NCI-H2227 (cell line): ENCODE measurements around the gene SLC25A43.
A peak's percentile ranks its signal among the peaks of the same experiment; 100 is the strongest.
"Not testable (repeated sequence)": the region's sequence is repeated elsewhere in the genome, so short reads cannot be mapped to it uniquely, and the experiment has no call there.

ENCODE experiments used
- DNase-seq: peaks from one replicate; lab custom pipeline; 2025; ENCODE audit not compliant: unreplicated experiment; lab: John Stamatoyannopoulos, UW

SLC25A43 gene

GRCh38 chrX:119467842-119468550 is 68.9 kb downstream of the SLC25A43 start, which contains the start of gene SLC25A5:
TSS of gene SLC25A5 (plus strand) at chrX:119468444. CDS start at chrX:119468516, 72 bp downstream.
- peak; percentile 94 for DNase-seq

DNA sequence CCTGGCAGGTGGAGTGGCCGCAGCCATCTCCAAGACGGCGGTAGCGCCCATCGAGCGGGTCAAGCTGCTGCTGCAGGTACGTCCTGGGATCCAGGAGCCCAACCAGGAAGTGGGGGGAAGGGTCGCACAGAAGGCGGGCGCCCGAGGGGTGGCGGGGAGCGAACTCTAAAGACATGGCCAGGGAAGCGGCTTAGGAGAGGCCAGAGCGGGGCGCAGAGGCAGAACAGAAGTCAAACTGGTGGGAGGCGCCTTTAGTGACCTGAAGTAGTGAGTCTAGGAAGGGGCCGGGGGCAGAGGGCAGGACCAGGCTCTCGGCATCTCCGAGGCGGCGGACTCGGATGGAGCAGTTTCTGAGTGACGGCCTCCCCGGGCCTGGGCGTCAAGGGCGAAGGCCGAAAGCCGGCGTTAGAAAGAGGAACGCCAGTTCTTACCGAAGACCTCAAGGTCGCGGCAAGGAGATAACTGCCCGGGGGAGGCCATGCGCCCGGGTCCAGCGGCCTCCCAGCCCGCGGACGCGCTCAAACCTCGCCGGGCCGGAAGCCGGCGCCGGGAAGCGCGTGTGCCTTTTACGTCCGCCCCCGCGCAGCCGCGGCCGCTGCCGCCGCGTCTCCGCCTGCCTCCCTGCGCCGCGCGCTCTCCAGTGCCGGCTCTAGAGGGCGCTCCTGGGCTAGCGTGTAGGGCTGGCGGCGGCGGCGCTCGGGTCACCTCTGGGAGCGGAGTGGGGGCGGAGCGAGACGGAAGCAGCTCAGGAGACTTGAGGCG is 69.6 kb downstream of the SLC25A43 start:
- peak; percentile 96 for DNase-seq

DNA sequence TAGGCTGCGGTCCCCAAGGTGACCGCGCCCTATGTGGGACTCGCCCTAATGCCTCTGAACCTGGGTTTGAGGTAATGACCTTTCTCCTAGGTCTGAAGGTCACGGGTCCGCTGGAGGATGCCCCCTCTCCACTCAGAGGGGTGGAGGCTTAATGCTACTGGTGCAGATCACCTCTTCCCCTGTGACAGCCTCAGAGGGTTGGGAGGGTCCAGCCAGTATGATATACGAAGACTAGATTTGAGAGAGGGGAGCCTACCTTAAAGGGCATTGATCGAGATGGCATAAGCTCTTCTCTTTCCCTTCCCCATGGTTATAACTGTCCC is 70.1 kb downstream of the SLC25A43 start:
- DNase-seq, result no peak

DNA sequence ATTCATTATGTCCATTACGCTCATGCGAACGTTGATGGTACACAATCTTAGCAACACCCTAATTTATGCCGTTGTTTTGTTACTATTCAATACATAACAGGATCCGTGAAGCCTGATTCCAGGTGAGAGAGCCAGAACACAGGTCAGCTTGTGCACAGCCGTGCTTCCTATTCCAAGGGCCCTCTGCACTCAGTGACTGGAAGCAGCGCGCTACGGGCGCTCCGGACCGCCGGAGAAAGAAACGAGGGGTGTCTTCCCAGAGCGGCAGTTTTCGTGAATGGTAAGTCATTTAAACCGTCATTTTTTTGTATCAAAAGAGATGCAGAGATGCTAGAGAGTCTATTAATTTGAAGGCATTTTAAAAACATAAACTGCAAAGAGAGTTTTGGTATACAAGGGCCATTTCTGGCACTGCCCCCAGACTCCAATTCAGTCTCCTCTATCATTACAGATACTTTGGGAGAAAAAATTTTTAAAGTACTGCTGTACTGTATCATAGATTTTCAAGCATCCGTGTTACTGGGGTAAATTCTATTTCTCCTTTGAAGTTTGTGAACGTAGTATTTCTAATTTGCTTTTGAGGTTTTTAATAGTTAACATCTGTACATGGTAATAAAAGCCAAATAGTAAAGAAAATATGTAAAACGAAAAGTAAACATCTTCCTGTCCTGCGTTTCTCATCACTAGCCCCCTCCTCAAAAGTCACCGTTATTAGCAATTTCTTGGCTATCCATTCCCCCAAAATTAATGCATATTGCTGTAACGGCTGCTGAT is 75.7 kb downstream of the SLC25A43 start:
- DNase-seq, result peak; percentile 37

DNA sequence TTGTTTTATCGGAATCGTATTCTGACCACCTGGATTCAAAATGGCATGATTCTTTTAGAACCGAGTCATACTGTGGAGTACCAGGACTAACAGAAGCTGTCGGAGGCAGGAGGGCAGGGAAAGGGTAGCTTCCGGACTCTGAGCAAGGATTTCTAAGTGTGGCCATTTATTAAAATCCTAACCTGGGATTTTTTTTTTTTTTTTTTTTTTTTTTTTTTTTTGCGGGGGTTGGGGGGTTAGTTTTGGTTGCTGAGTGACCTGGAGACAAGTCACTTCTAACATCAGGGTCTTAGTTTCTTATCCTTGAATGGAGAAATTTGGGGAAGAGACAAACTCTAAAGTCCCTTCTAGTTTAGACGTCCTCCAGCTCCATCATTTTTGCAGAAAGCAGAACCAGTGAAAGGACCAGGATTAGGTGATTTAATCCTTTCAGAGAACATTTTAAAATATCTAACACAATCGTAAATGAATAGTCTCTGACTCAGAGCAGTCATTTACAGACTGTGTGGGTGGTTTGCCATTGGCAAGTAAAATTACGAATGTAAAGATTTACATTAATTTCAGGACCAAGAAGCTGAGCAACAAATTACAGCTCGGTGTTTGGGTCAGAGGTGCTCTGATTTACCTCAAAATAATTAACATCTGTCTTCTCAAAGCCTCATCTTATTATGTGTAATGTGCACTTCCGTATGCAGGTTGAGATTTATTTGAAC is 76.4 kb downstream of the SLC25A43 start:
- peak; percentile 15 for DNase-seq

- no peak for DNase-seq
Observed at GRCh38 chrX:119477812-119478232, 78.7 kb downstream of the SLC25A43 start.

GRCh38 chrX:119478504-119478903 is 79.4 kb downstream of the SLC25A43 start:
- DNase-seq, result no peak

DNA sequence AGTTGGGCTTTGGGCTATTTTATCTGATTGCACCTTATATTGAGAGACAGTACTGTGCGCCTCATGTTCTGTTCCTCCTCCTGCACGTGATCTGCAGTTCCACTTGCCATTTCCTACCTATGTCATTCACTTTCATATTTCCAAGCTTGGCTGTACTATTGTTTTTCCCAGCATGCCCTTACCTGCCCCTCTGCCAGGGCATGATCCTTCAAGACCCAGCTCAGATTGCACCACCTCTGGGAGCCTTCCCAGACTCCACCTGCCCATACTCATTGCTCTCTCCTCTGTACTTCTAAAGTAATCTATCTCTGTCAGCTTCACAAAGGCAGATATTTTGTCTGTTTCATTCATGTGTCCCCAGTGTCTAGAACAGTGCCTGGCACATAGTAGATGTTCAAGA is 80.7 kb downstream of the SLC25A43 start:
- DNase-seq, result no peak

DNA sequence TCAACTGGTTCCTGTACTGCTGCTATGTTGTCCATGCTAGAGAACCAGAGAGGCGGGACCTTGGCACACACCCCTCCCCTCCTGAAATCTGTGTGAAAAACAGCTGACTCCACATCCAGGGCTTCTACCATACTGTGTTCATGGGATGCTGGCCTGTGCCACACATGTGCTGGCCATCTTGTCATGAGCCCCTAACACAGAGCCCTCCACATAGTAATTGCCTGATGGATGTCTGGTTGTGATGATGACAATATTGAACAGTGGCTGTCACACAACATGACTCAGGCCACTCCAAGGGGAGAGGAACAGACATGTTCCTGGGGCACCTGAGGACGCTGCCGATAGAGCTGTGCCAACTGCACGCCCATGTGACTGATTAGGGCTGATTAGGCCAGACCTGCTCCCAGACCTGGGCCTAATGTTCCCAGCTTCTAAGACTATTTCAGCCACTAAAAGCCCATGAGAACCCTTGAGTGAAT is 82.2 kb downstream of the SLC25A43 start:
- no peak for DNase-seq

GRCh38 chrX:119482041-119482440 is 82.9 kb downstream of the SLC25A43 start:
- DNase-seq, result no peak

DNA sequence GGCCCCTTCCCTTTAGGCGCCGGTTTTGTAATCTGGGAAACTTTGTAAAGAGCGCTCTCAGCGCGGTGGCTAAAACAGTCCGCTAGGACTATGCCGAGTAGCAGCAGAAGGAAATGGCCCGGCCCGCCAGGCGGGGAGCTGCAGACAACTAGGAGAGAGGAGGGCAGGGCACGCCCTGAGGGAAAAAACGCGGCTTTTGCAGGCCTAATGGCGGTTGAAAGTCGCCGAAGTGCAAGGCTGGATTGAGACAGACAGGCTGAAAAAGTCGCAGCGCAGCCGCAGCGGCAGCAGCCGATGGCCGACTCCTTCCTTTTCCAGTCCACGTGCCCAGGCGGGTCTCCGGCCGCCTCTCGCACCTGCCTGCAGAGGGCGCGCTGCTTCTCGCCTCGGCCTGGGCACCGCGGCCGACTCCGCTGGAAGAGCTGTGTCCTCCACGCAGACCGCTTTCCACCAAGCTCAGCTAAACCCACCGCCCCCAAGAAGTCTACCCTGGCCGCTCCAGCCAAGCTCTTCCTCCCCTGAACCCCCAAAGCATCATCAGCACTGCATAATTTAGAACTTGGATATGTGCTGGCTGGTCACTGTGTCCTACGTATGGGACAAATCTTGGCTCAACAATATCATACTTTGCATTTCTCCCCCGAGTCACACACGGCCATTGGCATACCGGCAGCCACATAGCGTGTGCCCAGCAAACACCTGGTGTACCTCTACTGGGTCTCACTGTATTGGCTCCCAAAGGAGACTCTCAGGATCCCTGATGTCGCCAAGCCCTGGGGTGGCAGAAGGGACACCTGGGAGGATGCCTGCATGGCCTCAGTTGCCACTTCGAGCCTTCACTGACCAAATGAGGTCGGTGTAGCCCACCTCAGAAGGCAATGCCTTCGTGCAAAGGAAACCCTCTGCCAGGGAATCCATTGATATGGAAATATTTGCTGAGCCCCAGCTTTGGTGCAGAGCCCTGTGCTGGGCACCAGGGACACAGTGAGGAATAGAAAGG is 83.6 kb downstream of the SLC25A43 start:
- DNase-seq, result peak; percentile 88

DNA sequence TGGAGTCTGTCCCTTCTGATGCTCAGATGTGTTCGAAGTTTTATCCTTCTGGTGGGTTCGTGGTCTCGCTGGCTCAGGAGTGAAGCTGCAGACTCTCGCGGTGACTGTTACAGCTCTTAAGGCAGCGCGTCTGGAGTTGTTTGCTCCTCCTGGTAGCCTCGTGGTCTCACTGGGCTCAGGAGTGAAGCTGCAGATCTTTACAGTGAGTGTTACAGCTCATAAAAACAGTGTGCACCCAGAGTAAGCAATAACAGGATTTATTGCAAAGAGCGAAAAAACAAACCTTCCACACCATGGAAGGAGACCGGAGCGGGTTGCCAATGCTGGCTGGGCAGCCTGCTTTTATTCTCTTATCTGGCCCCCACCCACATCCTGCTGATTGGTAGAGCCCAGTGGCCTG is 87.6 kb downstream of the SLC25A43 start:
- no peak for DNase-seq

GRCh38 chrX:119487766-119488165 is 88.6 kb downstream of the SLC25A43 start:
- not testable (repeated sequence) for DNase-seq

GRCh38 chrX:119488749-119489148 is 89.6 kb downstream of the SLC25A43 start:
- peak; percentile 73 for DNase-seq

GRCh38 chrX:119489212-119490074 is 90.3 kb downstream of the SLC25A43 start:
- no peak for DNase-seq

DNA sequence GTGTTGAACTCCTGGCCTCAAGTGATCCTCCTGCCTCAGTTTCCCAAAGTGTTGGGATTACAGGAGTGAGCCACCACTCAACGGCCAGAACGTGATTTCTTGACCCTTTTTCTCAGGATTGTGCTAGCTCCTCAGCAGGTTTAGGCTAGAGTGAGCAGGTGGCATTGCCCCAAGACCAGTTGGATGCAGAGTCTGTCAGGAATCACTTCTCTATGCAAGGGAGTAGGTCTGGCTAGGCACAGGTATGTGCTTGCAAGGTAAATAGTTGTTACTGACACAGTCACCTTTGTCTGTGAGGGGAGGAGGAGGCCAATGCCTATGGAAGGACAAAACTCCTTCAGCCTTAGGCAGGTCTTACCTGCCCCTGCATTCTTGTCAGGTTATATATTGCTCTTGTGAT is 93.3 kb downstream of the SLC25A43 start:
- DNase-seq, result no peak

GRCh38 chrX:119493851-119494495 is 94.8 kb downstream of the SLC25A43 start:
- not testable (repeated sequence) for DNase-seq
